GM18870 (cell line): ENCODE measurements around the gene RSAD2.

Experiments
- ATAC-seq: cut with Tn5 transposase; IDR thresholded peaks from one replicate; pipeline ENCODE4 v1.9.1; 2021; ENCODE audit warnings: moderate library complexity; ENCODE audit not compliant: unreplicated experiment

The RSAD2 gene

DNA sequence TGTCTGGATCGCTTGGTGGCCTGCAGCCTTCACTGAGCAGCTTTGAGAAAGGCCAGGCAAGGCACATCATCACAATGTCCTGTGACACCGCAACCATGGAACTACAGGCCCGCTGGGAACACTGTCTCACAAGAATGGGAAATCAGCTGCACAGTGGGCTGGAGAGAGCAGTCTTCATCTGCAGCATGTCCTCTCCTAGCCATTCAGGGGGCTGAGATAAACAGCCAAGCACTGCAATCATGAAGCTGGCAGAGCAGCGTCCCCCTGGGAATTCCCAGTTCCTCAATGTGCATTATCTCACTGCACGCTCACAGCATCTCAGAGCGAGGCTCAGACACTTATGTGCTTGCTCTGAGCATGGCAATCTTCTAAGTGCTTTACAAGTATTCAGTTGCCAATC, 13.8 kb upstream of the RSAD2 start:
- ATAC-seq = no peak

DNA sequence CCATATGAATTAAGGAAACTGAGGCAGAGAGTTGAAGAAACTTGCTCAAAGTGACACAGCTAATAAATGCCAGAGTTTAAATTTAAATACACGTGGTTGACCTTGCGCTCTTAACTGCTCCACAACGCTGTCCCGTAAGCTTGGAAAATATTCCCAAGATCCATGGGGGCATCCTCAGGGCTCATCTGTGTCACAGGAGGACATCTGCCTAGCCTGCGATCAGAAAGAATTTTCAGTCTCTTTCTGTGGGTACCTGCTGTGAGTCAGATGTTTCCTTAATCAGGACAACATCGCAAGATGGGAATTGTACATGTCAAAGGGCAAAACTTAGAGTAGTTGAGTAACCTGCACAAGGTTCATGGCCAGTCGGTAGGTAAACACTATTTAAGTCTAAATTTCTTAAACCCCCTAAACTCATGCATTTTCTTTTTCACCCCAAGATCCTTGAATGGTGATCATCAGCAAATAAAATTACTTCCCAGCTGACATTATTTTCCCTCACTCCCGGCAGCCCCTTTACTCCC, 13.3 kb upstream of the RSAD2 start:
- ATAC-seq = no peak

DNA sequence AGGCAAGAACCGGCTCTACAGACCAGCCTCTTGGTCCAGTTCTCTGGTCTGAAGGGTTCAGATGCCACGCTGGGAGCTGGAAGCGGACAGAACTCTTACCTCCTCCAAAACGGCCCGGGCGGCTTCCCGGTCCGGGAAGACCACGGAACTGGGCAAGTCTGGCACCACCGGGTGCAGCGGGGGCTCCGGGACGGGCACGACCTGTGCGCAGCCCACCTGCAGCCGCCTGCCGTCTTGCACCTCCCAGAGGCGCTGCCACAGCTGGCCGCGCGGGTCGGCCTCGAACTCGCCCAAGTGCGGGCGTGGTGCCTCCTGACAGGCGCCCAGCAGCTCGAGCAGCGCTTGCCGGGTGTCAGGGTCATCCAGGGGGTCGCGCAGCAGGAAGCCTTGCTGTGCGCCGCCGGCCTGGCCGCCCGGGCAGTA, 12.6 kb upstream of the RSAD2 start:
- ATAC-seq = peak; percentile 21

DNA sequence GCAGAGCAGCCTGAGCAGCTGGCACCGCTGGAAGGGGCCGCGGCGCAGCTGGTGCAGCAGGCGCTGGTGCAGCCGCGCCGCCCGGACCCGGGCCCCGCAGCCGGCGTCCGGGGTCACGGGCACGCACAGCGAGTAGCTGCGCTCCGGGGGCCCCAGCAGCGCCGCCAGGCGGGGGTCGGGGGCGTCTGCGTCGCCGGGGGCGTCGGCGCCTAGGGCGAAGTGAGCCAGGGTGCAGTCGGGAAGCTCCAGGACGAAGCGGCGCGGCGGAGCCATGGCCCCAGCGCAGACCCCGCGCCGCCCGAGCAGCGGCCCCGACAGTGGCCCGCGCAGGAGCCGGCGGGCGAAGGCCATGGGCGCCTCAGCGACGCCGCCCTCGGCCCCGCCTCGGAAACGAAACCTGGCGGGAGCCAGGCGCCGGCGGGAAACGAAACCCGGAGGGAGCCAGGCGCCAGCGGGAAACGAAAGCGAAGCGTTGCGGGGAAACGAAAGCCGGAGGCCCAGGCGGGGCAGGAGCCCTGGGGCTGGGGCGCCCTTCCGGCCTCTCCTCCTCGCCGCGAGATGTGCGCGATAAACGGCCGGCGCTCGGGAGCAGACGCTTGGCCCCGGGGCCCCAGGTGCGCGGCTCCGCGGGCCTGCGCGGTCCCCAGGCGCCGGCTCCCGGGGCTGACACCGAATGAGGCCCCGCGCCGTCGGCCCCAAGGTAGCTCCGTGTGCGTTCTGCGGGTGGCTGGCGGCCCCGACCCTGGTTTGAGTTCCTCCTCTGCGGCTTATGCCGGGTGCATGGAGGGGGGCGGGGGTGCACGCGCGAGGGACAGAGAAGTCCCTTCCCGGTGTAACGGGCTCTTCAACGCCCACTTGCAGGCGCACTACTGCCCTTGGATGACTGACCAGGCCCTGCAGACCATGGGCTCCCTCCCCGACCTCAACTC, 12.0 kb upstream of the RSAD2 start, which contains the start of gene CMPK2:
CMPK2 (minus strand) TSS at position 562 of the 929 bp plus-strand sequence; CDS start at position 351, 211 bp downstream.
- ATAC-seq = peak; percentile 70

DNA sequence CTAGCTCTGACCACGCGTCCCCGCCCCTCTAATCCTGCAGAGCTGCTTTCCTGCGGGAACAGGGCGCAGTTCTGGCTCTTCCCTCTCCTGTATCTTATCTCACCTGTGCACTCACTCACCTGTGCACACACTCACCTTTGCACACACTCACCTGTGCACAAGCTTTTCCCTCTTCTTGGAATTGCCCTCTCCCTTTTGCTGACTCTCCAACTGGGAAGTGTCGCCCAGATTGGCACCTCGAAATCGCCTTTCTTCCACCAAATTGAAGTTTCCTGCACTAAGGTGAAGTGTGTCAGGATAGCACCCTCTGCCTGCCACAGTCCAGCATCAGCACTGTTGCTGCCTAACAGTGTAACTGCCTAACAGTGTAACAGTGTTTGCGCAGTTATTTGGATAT, 11.3 kb upstream of the RSAD2 start:
- peak; percentile 34 for ATAC-seq

DNA sequence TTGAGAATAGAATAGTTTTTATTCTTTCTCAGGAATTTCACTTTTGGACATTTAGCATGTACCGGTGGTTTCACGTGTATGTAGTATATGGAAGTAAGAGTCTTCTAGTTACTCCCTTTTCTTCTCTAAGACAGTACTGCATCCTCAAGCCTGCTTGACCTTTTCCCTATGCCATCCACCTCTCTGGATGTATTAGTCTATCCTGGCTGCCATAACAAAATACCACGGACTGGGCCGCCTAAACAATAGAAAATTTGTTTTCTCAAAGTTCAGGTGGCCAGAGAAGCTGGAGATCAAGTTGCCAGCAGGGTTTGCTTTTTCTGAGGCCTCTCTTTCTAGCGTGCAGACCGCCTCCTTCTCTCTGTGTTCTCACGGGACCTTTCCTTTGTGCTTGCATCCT, 10.6 kb upstream of the RSAD2 start:
- ATAC-seq = no peak

DNA sequence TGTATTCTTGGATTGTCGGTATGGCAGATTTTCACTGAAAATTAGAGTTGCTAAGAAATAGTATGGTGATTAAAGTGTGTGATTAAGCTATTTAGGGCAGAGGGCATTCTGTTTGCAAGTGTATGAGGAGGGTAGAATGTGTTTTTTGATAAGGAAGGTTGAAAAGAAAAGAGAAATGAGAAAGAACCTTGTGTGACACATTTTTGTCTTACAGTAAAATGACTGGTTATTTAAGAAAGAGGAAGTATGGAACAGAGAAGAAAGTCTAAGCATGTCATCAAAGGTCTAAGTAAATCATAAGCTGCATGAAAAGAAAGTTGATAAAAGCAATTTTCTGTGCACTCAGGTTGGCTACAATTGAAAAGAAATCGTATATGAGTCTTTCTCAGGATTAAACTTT, 5.2 kb upstream of the RSAD2 start:
- ATAC-seq = peak; percentile 76

DNA sequence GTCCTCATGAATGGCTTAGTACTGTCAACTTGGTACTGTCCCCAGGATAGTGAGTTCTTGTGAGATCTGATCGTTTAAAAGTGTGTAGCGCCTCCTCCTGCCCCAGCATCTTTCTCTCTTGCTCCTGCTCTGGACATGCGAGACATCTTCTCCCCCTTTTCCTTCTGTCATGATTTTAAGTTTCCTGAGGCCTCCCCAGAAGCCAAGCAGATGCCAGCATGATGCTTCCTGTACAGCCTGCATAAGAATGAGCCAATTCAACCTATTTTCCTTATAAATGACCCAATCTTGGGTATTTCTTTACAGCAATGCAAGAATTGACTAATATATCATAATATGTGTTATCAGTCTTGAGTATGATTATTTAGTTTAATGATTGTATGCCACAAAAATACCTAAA, 3.5 kb upstream of the RSAD2 start:
- no peak for ATAC-seq

DNA sequence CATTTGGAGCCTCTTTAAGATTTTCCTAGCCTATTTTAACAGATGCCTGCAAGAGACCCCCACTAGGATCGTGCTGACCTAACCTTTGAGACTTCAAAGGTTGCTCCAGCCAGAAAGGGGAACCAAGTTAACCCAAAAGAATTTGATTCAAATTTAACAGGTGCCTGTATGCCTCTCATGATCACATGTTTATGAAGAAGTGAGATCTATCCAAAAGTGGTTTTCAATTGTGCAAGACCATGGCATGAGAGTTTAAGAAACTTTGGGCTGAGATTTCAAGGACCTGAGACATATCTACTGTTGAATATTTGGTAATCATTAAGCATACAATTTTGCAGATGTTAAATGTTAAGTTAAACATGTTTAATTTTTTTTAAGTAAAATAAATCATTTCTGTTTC, 1.3 kb upstream of the RSAD2 start:
- ATAC-seq = no peak

DNA sequence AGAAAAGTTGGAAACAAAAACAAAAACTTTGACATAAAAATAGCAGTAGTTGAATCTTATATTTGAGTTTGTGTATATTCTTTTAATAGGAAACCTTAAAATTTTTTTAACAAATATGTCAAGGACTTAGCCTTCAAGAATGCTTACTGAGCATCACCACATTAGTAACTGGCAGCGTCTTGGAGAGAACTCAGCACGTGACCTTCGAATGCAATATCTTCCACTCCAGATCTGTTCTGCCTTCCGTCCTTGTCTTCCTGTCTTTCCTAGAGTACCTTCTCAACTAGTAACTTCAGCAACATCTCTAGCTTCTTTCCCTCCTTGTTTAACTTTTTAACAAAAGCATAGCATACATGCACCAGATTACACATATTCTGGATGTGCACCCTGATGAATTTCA, 972 bp downstream of the RSAD2 start:
- ATAC-seq = no peak

DNA sequence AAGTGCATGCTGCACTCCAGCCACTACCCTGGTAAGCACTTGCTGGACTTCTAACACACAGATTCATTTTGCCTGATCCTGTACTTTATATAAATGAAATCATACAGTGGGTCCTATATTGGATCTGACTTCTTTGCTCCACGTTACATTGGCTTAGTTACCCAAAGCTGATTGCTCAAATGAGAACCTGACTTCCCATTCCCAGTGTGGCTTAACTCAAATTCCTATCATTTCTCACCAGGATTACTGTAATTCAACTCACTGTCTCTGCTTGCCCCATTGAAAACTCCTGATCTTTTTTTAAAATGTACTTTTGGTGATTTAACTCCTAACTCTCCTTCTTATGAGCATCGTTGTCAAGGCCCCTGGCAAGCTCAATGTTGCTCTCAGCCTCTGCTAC, 1.4 kb downstream of the RSAD2 start:
- ATAC-seq = no peak

DNA sequence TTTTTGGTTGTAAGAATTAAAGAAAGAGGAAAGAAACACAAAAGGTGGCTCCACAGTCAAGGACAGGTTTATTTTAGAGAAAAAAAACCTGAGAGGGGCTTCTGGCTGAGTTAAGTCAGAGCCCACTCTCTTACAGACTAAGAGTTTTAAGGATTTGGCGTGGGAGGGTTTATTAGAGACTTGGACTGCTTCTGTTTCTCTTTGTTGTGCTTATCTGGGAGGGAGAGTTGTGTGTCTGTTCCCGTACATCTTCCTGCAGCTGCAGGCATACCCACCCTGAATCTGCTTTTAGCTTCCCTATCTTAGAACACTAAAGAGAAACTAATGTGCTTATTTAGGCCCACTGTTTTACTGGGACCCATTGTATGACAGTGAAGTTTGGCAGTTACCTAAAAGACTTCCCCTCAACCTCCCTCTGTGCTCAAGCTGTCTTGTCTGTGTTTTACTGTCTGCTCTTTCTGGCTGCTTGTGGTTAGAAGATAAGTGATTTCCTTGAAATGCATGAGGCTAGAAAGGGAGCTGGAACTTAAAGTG, 2.7 kb downstream of the RSAD2 start:
- no peak for ATAC-seq

DNA sequence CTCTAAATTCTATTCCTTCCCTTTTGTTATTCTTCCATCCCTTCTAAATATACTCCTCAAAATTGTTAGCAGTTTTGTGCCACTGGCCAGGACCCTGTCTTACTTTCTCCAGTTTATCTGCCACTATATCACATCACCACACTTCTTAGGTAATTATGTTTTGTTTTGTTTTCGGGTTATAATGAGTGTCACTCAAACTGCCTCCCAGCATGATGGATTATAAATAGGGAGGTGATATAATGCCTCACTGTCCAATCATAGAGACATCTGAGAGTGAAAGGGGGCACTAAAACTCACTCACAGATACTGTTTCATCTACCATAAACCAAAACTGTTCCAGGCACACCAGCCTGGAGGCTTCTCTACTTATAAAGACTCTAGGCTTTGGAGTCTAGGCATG, 3.5 kb downstream of the RSAD2 start:
- no peak for ATAC-seq

DNA sequence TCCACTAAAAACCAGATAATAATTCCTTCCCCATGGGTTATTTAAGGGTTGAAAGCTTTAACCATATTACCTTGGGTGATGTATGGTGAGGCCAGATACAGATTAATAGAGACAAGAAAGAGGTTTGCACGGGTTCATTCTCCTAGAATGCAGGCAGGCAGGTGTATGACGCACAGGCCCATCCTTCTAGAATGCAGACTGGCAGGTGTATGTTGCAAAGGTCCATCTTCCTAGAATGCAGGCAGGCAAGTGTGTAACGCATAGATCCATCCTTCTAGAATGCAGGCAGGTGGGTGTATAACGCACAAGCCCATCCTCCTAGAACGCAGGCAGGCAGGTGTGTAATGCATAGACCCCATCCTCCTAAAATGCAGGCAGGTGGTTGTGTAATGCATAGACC, 3.9 kb downstream of the RSAD2 start:
- ATAC-seq = no peak

DNA sequence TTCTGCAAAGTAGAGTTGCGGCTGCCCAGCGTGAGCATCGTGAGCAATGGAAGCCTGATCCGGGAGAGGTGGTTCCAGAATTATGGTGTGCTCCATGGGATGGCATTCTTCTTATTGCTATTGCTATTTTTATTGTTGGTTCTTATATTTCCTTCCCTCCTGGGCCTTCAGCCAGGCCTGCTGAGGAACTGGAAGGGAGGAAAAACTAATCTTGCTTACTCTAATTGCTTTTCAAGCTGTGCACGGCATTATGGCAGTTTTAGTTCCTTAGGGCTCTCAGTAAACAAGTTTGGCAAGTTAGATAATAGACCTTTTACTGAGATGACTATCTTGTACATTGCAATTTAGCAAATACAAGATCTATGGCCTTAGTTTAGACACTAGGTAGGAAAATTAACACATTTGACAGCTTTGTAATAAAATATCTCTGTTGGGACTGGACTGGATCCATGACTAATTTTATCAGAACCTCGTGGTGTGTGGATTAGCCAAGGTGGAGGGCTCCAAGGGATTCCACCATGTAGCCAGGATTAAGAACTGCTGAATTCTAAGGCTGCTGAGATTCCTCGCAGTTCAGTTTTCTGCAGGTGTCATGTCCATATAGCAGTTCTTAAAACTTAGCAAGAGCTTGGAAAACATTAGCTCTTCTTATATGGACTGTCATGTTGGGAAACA, 6.0 kb downstream of the RSAD2 start:
- no peak for ATAC-seq

DNA sequence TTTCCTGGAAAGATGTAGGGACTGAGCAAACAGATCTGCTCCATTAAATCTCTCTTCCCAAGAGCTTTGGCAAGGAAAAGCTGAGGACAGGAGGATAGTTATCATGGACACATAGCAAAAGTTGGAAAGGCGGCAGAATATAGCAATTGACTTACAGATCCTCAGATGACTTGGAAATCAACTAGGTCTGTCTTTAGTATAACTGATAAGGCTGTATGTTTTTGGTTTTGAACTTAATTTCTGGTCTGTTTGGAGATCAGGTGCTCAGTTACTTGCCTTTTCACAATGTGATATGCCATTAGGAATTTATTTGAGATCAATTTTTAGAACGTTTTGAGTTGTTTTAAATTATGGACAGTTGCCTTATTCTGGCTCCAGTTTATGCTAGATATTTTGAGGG, 8.0 kb downstream of the RSAD2 start:
- no peak for ATAC-seq

DNA sequence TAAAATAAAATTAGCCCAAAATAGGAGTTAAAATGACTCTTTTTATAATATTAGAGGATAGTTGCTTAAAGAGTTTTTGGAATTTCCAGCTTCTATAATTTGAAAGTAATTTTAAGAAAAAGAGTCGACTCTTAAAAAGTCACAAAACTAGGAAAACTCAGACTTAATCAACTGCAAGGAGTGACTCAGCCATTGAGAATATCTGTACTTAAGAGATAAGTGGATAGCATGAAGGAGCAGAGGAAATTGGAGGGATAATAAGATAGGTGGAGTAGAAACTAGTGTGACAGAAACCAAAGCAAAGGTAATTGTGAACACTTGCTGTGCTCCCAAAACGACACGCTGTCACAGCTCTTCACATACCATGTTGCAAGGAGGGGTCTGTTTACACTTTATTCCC, 8.4 kb downstream of the RSAD2 start:
- ATAC-seq = no peak

DNA sequence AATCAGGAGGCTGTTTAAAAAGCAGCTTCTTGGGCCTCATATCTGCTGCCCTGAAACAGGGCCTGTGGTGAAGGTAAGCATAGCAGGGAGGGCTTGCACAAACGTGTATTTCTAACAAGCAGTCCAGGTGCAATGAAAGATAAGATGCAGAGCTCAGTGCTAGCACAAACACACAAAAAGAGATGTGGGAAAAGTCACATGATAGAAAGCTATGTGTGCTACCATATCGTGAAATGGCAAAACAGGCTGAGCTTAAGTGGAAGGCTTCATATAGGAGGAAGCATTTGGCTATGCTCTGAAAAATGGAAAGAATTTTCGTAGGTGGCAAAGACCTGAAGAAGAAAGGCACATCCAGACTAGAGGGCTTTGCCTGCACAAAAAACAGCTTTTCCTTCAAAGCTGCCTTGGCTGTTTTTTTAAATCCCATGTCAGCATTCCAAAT, 10.2 kb downstream of the RSAD2 start:
- ATAC-seq = no peak

DNA sequence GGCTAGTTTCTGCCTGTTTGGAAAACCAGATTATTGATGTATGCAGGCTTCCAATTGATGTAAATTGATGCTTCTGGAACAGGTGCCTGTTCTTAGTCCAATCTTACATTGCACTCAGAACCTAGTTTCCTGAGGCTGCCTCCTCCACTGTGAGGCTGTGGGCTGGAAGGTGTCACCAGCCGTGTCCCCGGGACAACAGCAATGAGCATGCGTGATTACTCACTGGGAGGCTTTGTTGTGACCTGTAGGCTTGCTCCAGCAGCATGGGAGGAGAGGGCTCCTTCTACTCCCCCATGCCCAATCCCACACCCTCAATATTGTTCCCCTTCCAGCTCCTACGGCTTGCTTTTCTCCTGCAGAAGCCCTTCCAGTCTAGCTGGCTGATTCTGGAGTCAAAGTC, 11.1 kb downstream of the RSAD2 start:
- no peak for ATAC-seq

DNA sequence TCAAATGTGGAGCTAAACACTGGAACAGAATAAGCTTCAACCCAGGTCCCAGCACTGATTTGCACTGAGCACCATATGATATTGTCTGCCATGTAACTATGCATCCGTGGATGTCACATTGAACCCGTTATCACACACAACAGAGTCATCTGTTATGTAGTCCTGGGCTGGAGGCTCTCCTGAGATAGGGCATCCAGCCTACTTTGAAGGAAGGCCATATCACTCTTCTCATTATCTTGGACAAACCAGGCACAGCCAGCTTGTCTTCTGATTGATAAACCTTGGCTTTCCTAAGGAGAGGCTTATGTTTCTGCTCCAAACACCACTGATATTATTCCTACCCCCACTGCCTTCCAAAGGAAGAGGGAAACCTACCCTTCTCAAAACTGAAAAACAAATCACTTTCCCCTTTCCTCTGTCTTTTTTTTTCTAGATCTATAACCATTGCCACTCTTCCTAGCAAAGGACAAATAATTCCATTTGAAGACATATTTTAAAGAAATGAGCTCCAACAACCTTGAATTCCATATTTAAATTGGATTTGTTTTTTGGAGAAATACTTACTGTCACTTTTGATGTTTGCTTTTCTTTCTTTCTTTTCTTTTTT, 16.4 kb downstream of the RSAD2 start:
- ATAC-seq = no peak
